KG1 (cell line): ENCODE results near the gene CXADR.
"Not testable (repeated sequence)": the region's sequence is repeated elsewhere in the genome, so short reads cannot be mapped to it uniquely, and the experiment has no call there.

ENCODE experiments used
- DNase-seq: peaks from one replicate; lab custom pipeline; 2025; lab: John Stamatoyannopoulos, UW

Gene CXADR

DNA sequence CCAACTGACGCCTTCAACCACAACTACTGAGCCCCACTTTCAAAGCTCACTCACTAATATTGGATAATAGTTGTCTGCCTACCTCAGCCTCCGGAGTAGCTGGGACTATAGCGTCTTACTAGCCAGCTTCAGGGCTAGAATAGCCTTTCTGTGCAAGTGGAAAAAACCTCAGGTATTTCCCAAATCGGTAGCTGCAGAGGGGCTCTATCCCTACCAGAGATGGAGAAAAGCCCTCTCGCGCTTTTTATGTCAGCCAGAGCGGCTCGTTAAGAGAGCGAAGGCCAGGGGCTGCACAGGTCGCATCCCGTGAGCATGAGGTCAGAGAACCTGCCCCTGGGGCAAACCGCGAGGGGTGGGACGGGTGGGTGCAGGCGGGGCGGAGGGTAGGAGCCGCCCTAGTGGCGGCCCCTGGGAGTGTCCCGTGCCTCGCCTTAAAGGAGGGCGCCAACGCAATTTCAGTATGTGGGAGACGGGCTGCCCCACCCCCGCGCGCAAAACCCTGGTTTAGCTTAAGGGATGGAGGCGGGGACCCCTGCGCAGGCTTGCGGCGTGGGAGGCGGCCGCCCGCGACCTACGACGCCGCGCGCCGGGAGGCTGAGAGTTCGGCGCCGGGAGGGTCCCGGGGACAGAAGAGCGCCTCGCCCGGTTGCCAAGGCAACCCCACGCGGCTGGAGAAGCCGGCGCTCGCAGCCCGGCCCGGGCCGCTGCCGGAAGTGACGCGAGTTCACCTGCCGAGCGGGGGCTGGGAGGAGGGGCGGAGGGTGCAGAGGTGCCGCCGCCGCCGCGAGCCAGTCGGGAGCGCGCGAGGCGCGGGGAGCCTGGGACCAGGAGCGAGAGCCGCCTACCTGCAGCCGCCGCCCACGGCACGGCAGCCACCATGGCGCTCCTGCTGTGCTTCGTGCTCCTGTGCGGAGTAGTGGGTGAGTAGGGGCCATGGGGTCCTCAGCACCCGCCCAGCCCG lies at the start of gene CXADR:
Gene CXADR (plus strand): TSS at position 791 of the 961 bp plus-strand sequence. CDS start 87 bp downstream, at position 878.
- DNase-seq: no peak

DNA sequence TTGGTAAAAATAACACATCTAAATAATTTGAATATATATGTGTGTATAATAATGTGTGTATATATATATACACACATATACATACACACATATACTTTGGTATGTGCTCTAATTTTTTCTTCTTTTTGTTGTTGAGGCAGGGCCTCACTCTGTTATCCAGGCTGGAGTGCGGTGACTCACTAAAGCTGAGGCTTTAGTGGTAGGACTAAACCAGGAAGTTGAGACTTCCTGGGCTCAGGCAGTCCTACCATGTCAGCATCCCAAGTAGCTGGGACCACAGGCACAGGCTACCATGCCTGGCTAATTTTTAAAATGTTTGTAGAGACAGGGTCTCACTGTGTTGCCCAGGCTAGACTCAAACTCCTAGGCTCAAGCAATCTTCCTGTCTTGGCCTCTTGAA lies 46.7 kb upstream of the CXADR start:
- no peak for DNase-seq

DNA sequence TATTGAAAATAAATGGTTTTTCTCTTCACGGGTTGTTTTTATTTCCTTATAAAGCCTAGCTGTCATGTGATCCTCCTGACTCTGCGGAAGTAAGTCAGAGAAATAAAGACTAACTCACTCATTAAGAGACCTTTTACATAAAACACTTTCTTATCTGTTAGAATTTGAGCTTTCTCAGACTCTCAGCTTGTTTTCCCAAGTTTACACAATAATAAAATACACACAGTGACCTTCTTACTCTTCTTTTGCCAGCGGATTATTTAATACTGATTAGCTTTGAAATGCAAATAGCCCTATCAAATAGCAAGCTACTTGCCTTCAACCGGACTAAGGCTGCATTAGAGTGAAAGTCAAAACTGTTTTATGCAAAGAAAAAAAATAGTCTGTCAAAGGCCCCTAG lies 45.5 kb upstream of the CXADR start:
- DNase-seq: no peak

DNA sequence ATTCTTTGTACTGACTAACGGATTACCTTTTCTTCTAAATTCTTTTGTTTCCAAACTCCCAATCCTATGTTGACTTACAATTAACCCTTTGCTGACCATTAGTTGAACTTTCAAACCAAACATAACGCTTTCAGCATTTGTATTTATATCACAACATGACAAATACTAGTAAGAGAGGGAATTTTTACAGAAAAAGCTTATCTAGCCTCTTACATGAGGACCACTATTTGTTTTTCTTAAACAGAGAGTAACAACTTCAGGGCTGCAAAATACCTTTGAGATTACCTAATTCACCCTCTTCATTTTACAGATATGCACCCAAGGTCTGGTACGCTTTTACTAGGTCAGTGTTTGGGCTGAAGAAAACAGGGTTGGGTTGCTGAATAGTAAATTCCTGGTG lies 45.0 kb upstream of the CXADR start:
- no peak for DNase-seq

DNA sequence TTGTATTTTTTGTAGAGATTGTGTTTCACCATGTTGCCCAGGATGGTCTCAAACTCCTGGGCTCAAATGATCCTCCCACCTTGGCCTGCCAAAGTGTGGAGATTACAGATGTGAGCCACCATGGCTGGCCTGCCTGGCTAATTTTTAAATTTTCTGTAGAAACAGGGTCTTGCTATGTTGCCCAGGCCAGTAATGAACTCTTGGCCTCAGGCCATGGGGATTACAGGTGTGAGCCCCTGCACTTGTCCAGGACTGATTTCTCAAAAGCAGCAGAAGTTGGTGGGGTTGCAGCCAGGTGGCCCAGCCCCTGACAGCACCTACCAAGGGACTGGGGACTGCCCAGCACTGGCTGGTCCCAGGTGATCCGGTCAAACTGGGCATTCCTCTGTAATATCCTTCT lies 44.1 kb upstream of the CXADR start:
- no peak for DNase-seq

DNA sequence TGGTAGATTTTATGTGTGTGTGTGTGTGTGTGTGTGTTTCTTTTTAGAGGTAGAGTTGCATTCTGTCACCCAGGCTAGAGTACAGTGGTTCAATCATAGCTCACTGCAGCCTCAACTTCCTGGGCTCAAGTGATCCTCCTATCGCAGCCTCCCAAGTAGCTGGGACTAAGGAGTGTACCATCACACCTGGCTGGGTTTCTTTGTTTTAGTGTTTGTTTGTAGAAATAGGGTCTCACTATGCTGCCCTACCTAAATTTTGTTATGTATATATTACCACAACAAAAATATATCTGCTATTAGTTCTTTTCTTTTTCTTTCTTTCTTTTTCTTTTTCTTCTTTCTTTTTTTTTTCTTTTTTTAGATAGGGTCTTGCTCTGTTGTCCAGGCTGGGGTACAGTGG lies 43.1 kb upstream of the CXADR start:
- DNase-seq: no peak

DNA sequence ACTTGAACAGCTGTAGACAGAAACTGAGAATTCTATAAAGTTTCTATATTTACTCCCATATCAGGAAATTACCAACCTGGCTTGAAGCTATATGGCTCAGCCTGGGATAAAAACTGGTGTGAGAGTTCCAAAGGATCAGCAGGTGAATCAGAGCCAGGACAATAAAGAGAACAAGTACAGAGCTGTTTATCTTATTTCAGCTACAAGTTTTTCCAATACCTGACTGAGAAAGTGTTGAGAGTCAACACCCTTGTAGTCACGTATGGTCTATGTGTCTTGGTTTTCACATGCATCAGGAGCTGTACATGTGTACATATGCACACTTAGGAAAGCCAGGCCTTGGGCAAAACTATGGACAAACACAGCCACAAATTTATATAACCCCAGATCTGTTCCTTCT lies 40.7 kb upstream of the CXADR start:
- DNase-seq: no peak

DNA sequence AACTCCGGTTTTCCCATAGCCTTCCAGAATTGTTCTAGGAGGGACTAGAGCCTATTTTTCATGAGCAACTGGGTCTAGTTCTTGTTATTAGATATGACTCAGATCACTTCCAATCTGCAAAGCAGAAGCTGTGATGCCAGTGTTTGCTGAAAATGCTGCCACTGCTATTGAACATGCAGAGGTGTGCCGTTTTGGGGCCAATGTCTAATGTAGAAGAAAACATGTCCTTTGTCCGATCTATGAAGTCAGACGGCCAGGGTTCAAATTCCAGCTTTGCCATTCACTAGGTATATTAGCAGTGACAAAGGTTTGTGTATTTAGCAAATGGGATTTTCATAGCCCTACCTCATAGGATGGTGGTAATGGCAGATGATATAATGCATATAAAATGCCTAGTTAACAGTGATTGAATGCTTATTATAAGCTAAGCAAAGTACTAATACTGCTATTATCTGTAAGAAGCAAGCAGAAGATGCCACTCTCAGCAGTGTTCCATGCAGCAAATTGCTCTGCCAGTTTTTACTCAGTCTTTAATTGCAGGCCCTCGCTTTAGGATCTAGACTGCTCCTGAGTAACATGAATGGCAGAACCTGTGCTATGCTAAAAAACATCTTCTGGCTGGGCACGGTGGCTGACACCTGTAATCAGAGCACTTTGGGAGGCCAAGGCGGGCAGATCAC lies 40.1 kb upstream of the CXADR start:
- DNase-seq: no peak

DNA sequence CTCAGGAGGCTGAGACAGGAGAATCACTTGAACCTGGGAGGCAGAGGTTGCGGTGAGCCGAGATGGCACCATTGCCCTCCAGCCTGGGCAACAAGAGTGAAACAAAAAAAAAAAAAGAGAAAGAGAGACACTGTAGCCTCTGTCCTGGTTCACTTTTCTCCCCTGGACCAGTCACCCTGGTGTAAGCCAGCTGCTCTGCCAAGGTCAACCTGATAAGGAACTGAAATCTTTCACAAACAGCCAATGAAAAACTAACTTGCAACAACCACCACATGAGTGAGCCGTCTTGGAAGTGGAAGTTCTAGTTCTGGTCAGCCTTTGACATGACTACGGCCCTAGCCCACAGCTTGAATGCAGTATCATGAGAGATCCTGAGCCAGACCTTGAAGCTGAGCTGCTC lies 36.8 kb upstream of the CXADR start:
- DNase-seq: no peak

DNA sequence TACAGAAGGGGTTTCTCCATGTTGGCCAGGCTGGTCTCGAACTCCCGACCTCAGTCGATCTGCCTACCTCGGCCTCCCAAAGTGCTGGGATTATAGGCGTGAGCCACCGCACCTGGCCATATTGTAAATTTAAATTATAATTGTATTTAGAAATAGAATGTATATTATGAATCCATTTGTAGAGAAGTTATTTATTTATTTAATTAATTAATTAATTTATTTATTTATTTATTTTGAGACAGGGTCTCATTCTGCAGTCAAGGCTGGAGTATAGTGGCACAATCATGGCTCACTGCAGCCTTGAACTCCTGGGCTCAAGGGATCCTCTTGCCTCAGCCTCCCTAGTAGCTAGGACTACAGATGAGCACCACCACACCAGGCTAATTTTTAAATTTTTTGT lies 34.7 kb upstream of the CXADR start:
- not testable (repeated sequence) for DNase-seq

DNA sequence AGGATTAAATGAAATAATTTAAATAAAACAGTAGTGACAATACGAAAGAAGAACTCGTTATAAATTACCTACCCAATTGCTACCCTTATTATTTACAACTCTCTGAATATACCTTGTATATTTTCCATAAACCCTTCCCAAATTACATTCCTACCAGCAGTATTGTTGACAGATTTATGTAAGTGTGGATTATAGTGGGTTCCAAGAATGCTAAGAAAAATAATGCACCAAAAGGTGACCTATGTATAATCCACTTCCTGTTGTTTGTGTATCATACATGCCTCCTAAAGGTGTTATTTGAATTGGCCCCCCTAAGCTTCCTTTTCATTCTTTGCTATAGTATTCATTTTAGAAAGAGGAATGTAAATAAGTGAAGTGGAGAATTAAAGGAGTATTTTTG lies 33.2 kb upstream of the CXADR start:
- DNase-seq: no peak

DNA sequence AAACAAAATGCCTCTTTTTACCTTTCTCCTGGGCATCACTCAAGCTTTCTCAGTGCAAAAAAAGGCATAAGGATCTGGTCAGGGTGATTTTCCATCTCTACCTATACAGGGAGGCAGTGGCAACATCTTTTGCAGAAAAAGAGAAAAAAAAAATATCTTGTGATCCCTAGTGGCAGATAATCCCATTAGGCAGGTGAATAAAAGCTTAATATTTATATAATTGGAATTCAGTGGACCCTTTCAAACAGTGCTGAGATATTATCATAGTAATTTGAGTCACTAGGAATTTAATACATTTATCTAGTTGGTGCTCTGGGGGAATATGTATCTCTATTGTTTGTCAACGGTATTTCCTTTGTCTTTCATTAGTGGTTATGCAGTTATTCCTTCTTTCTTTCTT lies 29.9 kb upstream of the CXADR start:
- no peak for DNase-seq

DNA sequence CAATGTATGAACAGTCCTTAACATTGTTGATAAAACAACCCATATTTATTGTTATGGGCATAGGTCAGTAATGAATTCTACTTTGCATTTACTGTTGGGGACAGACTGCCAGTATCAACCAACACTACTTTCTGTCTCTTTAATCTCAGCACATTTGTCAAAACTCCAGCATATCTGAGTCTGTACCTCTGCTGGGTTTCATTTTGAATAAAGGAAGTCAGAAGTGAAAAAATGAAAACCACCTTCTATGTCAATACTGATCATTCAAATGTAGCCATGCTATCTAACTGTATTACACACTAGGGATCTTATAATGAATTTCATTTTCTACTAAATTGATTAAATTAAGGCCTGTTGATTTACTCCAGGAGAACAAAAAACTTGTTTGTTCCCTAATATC lies 24.2 kb upstream of the CXADR start:
- DNase-seq: no peak

DNA sequence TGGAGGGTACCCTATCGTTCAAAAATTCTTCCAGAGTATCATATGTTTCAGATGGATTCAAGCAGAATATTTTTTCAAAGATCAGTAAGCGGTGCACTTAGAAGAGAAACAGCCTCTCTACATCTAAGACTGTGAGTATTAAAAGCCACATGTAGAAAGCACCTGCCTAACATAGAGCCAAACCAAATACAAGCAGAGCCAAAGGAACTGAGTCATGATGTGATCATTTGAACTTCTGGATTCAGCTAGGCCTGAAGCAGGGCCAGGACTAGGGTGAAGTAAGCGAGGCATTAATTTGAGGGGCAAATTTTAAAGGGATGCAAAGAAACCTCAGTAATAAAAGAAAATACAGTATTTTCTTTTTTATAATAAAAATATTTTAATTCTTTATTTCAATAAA lies 23.3 kb upstream of the CXADR start:
- DNase-seq: not testable (repeated sequence)

DNA sequence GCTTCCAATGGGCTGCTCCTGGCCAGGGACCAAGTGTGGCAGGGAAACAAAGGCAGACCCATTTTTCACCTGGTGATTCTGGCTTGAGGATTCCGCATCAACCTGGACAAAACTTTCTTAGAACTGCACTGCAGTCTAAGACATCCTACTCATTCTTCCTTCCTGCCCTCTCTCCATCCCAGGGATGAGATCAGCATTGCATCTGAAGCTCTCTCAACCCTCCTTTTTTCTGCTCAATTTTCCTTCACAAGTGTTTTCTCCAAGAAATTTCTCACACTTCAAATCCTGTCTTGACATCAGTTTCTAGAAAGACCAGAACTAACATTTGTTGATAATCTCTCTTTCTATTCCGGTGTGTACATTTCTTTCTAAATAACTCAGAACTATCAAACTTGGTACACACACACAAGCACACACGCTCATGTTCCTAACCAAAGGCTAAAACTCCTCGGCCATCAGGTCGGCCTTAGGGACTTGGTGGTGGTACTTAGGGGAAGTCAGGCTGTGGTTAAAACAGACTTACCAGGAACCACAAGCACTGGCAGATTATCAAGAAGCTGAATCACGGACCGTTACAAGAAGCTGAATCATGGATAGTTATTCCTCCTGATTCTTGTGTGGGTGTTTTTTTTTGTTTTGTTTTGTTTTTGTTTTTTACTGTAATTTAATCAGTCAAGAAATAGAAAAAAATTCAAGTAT lies 21.0 kb upstream of the CXADR start:
- DNase-seq: peak; percentile 15

DNA sequence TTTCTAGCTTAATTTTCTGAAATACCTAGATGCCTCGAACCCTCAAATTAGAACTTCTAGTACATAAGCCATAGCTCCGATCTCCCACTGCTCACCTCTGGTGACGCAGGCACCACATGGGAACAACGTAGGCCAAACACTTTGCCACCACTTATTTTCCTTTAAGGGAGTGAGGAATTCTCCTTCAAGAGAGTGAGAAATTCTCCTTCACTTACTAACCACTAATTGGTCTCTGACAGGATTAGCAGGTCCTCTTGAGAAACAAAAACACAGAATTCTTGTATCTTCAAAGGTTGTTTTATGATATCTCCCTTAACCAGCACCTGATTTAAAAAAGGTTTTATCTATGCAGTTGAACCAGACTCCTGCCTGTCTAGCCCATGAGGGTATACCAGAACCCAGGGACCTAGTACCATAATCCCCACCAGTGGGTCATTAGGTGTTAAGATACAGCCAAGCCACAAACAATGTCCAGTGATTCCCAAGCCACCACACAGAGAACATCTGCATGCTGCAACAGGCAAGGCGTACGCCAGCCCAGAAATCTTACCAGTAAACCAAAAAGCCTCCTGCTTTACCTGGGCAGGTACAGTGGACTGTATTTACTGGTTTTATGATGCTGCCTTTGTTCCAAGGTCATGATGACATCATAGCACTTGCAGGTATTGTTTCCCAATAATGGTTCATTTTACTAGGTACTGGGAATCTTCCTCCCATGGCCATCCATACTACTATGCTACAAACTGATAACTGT lies 20.3 kb upstream of the CXADR start:
- DNase-seq: no peak

DNA sequence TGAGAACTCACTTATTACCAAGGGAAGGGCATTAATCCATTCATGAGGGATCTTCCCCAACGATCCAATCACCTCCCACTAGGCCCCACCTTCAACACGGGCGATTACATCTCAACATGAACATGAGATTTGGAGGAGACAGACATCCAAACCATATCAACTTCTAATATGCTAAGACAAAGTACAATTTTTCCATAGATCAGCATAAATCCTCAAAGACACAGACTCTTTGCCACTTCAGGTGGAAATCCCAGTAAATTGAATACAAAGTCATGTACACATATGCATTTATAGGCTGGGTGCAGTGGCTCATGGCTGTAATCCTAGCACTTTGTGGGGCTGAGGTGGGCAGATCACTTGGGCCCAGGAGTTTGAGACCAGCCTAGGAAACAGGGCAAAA lies 18.8 kb upstream of the CXADR start:
- no peak for DNase-seq

DNA sequence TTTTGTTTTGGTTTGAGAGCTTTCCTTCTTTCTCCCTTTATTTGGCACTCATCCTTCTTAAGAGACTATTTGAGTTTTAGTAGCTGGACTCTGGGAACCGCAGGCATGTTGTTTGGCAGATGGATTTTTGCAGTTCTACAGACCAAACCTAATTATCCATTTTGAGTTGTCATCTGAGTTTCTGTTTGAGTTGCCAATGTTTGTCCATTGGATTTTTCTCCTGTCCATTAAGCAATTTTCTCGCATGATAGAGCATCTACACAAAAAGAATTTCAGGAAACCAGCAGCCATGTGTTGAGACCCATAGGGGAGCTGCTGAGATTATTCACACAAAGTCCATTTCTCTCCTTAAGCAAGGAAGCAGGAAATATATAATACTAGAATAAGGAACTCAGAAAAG lies 17.2 kb upstream of the CXADR start:
- no peak for DNase-seq

DNA sequence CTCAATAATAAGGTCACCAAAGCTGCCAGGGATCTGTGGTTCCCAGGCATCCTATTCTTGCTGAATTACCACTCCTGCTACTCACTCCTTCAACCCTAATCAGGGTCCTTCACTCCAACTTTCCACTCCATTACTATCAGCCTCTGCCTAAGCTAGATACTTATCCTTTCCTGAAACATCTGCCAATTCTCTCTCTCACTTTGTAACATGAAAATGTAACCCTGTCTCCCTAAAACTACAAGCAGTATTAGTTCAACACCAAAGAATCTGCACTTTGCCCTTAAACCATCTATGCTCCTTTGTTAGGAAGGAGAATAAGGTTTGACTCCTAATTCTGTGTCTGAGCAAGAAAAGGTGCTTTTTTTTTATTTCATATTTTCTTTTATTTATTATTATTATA lies 15.5 kb upstream of the CXADR start:
- DNase-seq: no peak

DNA sequence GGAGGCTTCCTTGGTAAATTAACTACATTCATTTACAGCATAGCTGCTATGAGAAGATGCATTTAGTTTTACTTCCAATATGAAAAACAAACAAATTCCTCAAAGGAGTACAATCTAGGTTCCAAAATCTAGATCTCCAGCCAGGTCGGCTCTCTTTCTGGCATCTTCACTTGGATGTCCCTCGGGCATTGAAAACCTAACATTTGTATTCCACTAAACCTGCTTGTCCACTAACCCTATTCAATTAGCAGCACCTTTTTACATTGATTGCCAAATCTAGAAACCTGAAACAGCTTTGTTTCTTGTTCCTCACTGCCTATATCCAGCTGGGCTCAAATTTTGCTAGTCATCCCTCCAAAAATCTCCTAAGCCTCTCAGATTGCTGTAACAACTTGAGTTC lies 14.3 kb upstream of the CXADR start:
- no peak for DNase-seq

DNA sequence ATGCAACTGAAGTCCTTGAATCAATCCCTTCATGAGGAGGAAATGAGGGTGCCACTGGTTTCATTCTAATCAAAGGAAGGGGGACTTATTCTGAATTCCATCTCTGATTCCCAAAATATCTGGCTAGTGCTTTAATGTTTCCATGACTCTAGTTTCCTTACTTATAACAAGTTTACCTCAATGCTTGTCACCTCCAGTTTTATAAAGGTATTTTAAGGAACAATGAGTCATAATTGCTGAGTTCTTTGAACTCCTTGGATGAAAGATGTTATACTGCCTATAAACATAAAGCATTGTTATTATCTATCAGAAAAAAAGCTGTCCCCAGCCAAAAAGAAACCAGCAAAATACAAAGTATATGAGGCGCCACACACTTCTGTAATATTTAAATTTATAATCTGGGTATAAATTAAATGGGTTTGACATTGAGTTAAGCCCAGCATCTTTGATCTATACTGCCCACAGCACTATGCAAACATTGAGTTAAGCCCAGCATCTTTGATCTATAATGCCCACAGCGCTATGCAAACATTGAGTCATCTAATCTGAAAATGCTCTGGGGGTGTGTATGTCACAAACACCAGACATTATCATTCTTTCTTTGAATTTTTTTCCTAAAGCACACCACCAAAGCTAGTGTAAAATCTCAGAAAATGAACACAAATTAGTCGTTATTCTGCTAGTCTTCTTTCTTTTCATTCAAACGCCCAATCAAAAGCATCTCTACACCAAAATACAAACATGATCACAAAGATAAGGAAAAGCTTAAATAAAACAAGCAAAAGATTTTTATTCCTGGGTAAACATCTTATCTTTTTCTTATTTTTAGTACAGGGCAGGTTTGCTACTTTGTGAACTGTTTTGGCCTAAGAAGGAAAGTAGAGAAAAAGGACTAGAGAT lies 11.5 kb upstream of the CXADR start:
- no peak for DNase-seq
